Ammon's horn (tissue), 1 donor: ENCODE data around the gene SRXN1.

Experiments
- DNase-seq: peaks from one replicate; pipeline ENCODE4 v3.0.0-alpha.2; 2016; ENCODE audit warnings: low spot score

SRXN1 gene

DNA sequence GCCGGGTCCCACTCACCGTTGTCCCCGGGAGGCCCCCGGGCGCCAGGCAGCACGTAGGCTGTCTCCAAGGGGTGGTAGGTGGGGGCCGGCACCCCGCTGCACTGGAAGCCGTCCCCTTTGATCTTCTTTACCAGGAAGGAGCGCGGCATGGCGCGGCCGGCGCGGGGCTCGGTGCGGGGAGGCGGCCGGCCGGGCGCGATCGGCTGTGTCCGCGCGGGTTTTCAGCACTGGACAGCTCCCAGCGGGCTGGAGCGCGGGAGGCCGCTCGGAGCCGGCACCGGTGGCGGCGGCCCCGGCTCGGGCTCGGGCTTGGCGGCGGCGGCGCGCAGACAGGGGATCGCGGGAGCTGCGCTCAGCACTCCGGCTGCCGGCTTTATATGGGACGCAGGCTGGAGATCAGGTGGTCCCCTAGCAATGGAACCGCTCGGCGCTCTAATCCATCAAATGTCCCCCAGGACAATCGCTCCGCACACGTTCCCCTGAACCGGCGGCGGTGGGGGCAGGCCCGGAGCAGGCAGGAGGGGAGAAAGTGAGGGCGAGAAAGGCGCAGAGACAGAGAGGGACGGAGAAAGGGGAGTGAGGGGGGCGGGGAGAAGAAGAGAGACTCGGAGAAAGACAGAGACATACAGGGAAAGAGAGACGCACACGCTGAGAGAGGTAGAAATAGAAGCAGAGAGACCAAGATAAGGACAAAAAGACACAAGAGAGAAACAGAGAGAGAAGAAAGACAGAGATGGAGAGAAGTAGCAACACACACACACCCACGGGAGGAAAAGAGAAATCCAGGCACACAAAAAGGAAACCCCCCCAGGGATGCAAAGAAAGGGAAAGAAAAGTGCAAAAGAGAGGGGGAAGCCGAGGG, 22.7 kb upstream of the SRXN1 start, which contains the start of gene SCRT2:
SCRT2 (minus strand) TSS at position 350 of the 862 bp plus-strand sequence; CDS start at position 149, 201 bp downstream.
- DNase-seq, result peak; percentile 68

DNA sequence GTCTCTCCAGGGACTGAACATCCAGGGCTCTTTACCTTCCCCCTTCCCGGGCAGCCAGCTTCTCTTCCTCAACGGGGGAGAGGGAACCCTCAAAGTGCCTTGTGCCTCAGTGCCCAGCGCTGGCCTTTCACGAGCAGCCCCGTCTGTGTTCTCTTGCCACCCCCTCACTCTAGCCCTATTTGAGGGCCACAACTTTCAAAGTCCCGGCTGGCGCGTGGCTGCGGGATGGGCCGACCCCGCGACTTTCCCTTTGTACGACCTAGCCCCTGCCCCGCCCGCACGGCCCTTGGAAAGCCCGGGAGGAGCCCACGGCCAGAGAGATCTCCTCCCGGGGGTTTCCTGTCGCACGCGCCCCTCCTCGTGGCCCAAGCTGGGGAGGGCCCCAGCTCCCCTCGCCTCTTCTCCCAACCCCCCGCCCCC, 22.0 kb upstream of the SRXN1 start:
- DNase-seq, result no peak

- no peak for DNase-seq
Measured at GRCh38 chr20:673603-674001, 20.6 kb upstream of the SRXN1 start.

DNA sequence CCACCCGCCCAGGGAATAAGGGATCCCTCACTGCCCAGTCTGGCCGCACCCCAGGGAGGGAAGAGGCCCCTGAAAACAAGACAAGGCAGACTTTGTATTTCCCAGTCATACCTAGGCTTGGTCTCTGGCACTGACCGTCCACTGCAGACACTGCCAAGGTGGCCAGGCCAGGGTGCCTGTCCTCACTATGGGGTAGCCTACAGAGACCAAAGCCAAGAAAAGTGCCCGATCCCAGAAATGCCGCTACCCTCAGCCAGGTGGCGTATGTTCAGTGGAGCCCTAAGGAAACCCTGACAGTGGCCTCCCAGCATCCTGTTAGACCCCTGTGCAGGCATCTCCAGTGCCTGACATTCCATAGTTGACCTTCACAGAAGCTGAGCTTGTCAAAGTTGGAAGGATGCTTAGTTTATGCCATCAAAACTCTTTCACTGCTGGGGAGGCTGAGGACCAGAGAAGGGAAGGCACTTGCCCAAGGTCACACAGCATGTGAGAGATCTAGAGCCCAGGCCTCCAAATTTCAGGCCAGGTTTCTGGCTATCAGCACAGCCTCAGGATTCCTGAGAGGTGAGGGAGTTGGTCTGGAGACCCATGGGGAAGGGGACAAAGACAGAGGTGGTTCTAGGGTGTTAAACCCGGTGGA, 20.1 kb upstream of the SRXN1 start:
- no peak for DNase-seq

GRCh38 chr20:671252-672030, 18.4 kb upstream of the SRXN1 start:
- DNase-seq, result no peak

DNA sequence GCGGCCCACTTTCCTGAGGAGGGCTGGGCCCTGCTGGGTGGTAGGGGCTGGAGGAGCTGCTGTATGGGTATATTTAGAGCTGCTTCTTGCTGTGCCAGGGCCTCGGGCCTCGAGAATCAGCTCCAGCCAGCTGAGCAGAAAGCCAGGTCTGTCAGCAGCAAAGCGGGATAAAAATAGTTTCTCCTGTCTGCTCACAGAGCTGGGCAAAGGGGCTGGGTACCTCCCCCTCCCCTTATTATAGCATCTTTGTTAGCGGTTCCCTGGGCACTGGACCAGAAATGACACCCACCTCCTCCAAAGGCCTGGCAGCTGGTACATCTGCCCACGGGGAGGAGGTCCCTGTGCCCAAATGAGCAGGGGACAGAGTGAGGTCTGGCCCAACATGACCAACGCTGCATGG, 16.6 kb upstream of the SRXN1 start:
- DNase-seq, result no peak

GRCh38 chr20:668638-669037, 15.6 kb upstream of the SRXN1 start:
- DNase-seq, result no peak

- DNase-seq, result no peak
Measured at GRCh38 chr20:668050-668449, 15.1 kb upstream of the SRXN1 start.

DNA sequence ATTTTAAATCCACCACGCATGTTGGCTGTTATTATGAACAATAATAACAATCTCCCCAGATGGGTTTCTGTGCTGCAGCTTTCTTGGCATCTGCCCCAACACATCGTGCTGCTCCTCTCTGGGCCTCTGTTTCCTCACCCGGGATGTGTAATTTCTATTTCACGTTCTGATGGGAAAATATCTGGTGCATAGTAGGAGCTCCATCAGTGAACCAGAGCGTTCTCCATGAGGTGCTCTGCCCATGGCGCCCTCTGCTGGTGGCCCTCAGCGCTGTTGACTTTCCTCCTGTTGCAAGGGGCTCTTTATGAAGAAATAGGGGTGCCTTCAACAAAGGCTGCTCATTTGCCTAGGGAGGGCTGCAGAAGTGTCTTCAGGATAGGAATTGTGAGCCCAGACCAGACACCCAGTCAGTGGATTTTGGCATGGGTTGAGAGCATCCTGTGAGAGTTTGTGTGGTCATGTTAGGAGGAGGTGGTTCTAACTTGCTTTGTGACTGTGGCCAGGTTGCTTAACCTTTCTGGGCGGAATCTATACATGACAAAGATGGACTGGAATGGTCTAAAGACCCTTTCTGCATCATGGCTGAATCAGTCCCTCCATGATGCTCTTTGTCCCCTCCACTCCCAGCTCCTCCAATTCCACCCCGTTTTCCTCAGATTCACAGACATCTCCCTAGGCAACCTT, 14.5 kb upstream of the SRXN1 start:
- DNase-seq, result peak; percentile 51

DNA sequence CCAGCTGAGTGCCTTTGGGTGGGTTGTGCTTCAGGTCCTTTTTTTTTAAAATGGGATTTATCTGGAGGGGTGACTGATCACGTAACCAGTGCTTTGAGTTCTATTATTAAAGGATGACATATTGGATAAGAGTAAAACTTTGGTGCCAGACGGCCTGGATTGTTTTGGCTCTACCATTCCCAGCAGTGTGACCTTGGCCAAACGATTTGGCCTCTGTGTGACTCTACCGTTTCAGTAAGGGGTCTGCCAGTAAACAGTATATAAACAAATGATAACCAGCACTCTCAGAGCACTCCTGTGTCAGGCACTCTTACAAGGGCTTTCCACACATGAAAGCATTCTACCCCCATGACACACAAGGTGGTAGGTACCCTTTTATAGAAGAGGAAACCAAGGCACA, 13.9 kb upstream of the SRXN1 start:
- no peak for DNase-seq

DNA sequence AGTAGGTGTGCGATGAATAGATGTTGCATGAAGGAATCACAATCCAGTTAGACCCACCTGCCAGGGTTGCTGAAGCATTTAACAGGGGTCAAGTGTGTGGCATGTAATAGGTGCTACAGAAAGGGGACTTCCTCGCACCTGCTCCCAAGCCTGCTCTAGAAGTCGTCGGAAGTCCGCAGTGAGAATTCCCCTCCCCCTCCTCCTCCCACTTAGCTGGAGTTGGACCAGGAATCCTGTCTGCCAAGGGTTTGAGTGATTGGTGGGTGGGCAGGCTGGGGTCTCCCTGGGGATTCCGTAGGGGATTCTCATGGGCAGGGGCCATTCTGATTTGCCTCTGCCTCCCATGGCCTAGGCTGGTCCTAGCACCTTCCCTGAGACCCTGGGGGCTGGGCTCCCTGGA, 12.3 kb upstream of the SRXN1 start:
- no peak for DNase-seq

DNA sequence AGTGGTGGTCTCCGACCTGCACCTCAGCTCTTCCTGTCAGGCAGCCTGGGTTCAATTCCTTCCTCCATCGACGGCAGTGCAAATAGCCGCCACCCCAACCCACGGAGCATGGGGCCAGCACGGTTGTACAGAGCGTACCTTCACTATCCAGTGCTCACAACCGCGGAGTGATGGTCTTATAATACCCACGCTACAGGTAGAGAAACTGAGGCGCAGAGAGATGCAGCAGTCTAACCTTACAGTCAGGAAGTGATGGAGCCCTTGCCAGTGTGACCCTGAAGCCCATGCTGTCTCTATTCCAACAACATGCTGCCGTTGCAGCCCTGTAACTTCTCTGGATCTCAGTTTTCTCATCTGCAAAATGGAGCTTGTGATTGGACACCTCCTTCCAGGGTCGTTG, 11.6 kb upstream of the SRXN1 start:
- no peak for DNase-seq

GRCh38 chr20:664151-664550, 11.2 kb upstream of the SRXN1 start:
- no peak for DNase-seq

DNA sequence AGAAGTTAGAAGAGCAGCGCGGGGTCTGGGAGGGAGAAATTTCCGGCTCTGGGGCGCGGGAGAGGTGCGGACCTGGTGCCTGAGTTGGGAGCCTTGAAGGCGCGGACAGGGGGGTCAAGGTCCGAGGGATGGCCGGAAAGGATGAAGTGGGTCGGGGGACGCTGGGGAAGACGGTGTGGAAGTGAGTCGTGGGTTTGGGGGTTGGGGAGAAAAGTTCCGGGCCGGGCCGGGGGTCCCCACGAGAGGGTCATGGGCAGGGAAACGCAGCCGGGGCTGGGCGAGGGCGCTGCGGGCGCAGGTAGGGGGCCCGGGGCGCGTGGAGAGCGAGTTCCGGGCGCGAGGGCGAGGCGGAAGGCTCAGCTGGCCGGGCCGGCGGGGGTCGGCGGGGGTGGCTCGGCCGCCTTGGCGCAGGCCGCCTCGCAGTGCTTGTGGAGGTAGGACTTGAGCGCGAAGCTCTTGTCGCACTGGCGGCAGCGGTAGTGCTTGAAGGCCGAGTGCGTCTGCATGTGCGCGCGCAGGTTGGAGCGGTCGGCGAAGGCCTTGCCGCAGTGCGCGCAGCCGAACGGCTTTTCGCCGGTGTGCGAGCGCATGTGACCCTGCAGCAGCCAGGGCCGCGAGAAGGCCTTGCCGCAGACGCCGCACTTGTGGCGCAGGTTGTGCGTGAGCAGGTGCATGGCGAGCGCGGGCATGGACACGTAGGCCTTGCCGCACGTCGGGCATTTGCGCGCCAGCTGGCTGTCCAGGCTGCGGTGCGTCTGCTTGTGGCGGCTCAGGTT, 10.5 kb upstream of the SRXN1 start:
- no peak for DNase-seq

DNA sequence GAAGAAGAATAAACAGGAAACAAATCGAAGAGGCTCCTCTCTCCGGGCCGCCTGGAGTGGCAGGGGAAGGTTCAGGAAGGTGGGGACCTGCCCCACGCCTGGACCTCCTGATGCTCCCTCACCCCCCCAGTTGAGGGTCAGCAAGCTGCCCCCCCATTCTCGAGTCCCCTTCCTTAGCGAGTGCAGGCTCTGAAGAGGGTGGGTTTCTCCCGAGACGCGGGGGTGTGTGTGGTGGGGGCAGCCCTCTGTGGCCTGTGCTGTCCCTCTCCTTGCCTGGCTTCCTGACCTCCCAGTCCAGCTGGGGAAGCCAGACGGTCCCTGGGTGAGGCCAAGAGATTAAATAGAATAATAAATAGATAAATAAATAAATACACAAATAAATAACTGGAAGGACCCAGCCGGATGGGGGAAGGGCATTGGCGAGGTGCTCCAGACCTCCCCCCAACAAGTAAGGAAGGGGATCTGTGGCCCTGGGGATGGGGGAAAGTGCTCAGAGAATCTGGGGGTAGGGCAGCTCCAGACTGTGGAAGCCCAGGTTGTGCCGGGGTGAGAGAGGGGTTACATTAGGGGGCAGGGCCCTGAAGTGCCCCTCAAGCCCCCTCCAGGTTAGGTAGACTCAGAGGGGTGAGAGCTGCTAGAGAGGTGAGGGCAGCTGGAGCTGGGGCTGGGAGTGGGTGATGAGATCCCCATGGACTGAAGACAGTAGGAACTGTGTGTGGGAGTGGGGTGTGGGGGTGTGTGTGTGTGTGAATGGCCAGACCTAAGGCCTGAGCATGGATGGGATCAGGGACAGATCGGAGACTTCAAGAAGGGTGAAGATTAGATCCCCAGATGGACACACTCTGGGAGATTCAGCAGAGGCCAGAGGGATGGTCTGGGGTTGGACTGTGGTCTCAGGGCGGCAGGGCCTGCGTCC, 9.5 kb upstream of the SRXN1 start:
- no peak for DNase-seq

DNA sequence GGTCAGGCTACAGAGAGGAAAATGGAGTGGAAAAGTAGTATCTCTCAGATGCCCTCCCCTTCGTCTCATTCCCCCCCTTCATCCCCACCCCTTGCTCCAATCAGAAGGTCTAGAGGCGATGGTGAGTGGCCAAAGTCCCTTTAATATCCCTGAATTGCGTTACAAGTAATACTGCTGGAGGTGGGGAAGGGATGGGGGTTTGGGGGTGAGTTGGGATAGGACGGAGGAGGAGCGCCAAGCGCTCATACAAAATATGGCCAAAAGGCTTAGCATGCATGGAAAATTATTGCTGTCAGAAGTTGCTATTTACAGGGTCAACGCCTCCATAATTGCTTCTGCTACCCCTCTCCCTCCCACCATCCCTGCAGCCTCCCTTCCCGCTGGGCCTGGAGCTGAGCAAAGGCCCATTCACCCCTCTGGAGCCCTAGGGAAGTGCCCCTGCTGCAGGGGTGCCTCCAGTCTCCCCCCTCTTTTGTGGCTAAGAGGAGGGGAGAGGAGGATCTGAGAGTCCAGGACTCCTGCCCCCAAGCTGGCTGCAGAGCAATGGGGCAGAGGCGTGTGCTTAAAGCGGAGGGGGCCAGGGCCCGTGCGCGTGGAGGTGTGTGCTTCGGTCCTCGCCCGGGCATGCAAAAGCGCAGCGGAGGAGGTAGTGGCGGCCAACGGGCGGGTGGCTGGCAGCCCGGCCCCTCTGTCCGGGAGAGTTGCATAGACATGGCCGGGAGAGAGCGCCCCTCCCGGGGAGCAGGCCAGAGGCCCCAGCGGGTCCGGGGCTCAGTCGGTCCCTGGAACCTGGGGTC, 8.7 kb upstream of the SRXN1 start:
- no peak for DNase-seq

DNA sequence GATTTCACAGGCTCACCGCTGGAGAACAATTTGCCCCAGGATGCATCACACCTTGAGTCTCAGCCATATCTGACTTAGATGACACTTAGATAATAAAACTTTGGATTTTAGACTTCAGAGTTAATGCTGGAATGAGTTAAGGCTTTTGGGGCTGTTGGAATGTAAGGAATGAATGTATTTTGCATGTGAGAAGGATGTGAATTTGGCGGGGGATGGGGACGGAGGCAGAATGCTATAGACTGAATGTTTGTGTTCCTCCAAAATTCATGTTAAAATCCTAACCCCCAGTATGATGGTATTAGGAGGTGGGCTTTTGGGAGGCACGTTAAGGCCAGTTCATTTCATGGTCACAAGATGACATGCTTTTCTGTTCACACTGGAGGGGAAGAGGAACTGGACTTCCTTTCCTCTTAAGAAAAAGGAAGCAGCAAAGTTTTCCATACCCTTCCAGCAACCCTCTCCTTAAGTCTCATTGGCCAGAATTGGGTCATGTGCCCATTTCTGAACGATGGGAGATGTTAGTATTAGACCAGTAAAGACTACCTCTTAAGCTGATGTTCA, 5.8 kb upstream of the SRXN1 start:
- no peak for DNase-seq

DNA sequence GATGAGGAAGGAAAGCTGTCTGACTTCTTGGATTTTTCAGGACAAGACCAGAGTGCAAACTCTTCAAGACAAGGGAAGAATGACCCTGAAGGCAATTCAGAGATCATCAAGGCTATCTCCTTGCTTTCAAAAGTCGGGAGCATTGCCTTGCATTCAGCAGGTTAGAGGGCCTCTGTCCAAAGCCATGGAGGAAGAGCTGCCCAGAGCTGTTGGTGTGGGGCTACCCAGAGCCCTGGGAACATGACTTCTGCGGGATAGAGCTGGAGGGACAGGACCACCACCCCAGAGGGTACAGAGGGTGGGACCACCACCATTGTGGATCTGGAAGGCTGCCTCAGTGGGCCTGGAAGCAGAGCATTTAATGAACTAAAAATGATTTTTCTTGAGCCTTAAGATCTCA, 5.2 kb upstream of the SRXN1 start:
- no peak for DNase-seq
